ENCODE data around the gene RAP1GDS1.
"Not testable (repeated sequence)": the region's sequence is repeated elsewhere in the genome, so short reads cannot be mapped to it uniquely, and the experiment has no call there.

The RAP1GDS1 gene

GRCh38 chr4:98287328-98287727, 26.1 kb downstream of the RAP1GDS1 start:
- no peak for DNase-seq (ENCODE audit: low spot score)

- not testable (repeated sequence) for DNase-seq (ENCODE audit: low spot score)
Observed at GRCh38 chr4:98288671-98289070, 27.5 kb downstream of the RAP1GDS1 start.

GRCh38 chr4:98289375-98289774, 28.2 kb downstream of the RAP1GDS1 start:
- DNase-seq (ENCODE audit: low spot score): no peak

GRCh38 chr4:98290511-98290910, 29.3 kb downstream of the RAP1GDS1 start:
- no peak for DNase-seq (ENCODE audit: low spot score)

GRCh38 chr4:98293104-98293887, 32.1 kb downstream of the RAP1GDS1 start:
- no peak for DNase-seq (ENCODE audit: low spot score)

- DNase-seq (ENCODE audit: low spot score): no peak
Observed at GRCh38 chr4:98298022-98298421, 36.8 kb downstream of the RAP1GDS1 start.

GRCh38 chr4:98300706-98301105, 39.5 kb downstream of the RAP1GDS1 start:
- DNase-seq (ENCODE audit: low spot score): no peak

GRCh38 chr4:98305576-98305975, 44.4 kb downstream of the RAP1GDS1 start:
- no peak for DNase-seq (ENCODE audit: low spot score)

- no peak for DNase-seq (ENCODE audit: low spot score)
Observed at GRCh38 chr4:98310867-98311266, 49.7 kb downstream of the RAP1GDS1 start.

GRCh38 chr4:98311656-98312055, 50.5 kb downstream of the RAP1GDS1 start:
- DNase-seq (ENCODE audit: low spot score): no peak

- no peak for DNase-seq (ENCODE audit: low spot score)
Observed at GRCh38 chr4:98314791-98315565, 53.8 kb downstream of the RAP1GDS1 start.

GRCh38 chr4:98318521-98318920, 57.3 kb downstream of the RAP1GDS1 start:
- no peak for DNase-seq (ENCODE audit: low spot score)

- DNase-seq (ENCODE audit: low spot score): no peak
Observed at GRCh38 chr4:98319021-98319420, 57.8 kb downstream of the RAP1GDS1 start.

- no peak for DNase-seq (ENCODE audit: low spot score)
Observed at GRCh38 chr4:98326168-98326567, 65.0 kb downstream of the RAP1GDS1 start.

GRCh38 chr4:98327694-98328093, 66.5 kb downstream of the RAP1GDS1 start:
- no peak for DNase-seq (ENCODE audit: low spot score)

- not testable (repeated sequence) for DNase-seq (ENCODE audit: low spot score)
Observed at GRCh38 chr4:98329879-98330640, 68.9 kb downstream of the RAP1GDS1 start.

- no peak for DNase-seq (ENCODE audit: low spot score)
Observed at GRCh38 chr4:98332017-98332416, 70.8 kb downstream of the RAP1GDS1 start.

GRCh38 chr4:98334461-98334860, 73.3 kb downstream of the RAP1GDS1 start:
- no peak for DNase-seq (ENCODE audit: low spot score)

- no peak for DNase-seq (ENCODE audit: low spot score)
Observed at GRCh38 chr4:98338761-98339438, 77.7 kb downstream of the RAP1GDS1 start.

GRCh38 chr4:98341309-98341708, 80.1 kb downstream of the RAP1GDS1 start:
- no peak for DNase-seq (ENCODE audit: low spot score)

- no peak for DNase-seq (ENCODE audit: low spot score)
Observed at GRCh38 chr4:98343626-98344025, 82.4 kb downstream of the RAP1GDS1 start.

GRCh38 chr4:98345838-98346237, 84.7 kb downstream of the RAP1GDS1 start:
- no peak for DNase-seq (ENCODE audit: low spot score)

Measured in ecto neural progenitor cell (in vitro differentiated cells).